ENCODE results near the gene DDX5.

The DDX5 gene

DNA sequence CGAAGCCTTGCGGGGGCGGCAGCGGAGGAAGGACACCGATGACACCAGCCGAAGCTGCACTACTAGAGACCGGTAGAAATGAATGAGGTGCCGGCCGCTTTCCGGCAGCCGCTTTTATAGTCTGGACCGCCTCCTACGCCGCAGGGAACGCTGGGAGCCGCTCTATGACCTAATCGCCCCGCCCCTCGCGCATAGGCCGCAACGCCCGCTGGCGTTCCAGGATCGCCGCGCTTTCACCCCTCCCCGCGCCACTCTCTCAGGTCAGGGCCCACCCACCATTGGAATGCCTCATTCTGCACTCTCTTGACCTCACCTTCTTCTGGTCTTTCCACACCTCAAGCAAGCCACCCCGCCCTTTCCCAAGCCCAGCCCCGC lies at the start of gene DDX5:
Gene DDX5, minus strand, starts transcription at position 89 of the 375 bp plus-strand sequence. CDS start 170 bp downstream, outside the sequence.
- peak; percentile 98 for DNase-seq

DNA sequence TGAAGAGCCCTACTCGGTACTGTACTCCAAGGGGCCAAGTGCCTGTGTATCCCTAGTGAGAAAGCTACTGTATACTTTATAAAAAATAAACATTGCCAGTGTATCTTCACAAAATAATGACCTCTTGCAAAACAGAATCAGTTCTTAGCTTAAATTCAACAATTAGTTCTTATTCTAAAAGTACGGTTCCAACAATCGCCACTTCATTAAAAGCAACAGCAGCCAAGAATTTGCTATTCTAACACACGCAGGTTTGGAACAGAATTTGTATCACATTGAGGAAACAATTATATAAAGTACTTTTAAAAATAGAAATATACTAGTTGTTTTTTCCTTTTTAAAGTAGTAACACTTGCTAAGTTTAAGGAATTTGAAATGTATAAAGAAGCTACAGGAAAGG lies 49.2 kb upstream of the DDX5 start:
- DNase-seq = no peak

DNA sequence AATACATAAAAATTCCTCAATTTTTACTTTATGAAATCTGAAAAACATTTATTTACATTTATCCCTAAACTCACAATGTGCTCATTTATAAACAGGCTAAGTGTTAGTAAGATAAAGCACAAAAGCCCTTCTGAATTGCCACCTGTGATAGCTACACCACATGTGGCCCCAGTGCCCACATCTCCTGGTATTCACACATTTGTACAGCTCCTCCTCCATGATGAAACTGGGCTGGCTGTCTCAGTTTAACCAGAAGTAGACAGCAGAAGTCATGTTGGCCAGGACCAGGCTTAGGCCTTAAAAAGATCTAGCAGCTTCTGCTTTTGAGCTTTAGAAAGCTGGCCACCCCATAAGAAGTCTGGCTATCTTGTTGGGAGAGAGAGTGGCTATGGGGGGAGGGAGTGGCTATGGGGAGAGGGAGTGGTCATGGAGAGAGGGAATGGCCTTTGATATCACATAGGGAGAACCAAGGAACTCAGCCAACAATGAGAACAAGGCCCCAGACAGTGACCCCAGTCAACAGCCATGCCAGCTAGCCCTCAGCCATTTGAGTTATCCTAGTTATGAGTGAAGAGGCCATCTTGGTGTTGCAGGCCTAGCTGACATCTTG lies 48.0 kb upstream of the DDX5 start:
- no peak for DNase-seq

DNA sequence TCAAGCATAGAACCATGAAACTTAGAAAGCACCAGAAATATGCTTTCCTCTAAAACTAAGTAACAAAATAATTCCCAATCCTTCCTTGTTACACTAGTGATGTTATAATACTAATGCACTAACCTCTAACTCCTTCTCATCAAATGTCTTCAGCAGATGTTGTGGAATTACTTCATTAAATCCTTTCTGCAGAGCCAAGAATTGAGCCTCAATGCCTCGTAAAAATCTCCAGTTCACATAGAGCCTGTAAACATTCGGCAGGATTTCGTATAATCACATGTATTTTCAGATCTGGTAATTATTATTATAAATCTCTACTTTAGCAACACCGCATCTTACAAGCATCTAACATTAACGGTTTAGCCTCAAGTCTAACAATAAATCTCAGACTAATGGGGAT lies 45.4 kb upstream of the DDX5 start:
- no peak for DNase-seq

DNA sequence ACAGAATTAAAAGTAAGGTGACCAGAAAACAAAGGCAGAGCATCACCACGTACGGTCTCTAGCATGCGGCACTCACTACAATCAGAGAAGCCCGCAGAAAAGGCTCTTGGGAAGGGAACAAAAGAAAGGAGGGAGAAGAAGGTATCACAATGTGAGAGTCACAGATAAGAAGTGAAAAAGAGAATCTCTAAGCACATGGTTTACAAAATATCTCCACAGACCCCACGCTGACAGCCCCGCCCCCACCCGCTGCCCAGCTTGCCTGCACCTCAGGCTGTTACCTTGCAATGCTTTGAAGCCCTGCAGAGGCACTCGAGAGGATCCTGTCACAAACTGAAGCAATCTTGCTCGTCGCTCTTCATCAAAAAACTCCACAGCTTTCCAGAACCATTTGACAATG lies 41.2 kb upstream of the DDX5 start:
- DNase-seq = no peak

DNA sequence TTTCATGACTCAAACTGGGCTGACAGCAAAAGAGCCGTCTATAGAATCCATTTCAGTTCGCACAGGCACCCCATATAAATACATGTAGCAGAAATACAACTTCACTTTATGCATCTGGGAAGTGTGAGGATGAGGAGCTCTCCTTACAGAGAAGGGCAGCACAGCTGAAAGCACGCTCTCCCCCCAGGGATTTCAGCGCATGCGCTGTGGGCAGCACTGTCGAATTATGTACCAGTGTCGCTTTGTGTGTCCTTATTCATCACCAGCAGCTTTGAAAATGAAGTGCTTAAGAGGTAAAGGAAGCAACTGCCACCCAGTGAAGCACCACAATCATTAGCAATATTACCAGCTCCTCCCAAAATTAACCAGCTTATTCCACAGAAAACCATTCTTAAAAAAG lies 40.6 kb upstream of the DDX5 start:
- DNase-seq = no peak

DNA sequence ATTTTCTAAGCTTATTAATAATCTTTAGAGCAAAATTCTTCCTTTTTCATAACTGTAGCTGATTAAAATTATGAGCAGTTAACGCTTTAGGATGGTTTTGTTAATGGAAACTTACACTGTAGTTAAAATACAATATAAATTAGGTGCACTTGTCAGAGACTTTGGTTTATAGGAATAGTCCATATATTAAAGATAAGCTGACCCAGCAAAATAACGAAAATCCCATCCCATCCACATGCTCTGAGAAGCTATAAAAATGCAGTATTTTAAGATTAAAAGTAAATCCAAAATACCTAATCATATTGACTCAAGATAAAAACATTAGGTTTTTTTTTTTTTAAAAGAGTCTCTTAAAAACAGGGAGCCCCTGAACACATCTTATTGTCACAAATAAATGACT lies 38.7 kb upstream of the DDX5 start:
- no peak for DNase-seq

DNA sequence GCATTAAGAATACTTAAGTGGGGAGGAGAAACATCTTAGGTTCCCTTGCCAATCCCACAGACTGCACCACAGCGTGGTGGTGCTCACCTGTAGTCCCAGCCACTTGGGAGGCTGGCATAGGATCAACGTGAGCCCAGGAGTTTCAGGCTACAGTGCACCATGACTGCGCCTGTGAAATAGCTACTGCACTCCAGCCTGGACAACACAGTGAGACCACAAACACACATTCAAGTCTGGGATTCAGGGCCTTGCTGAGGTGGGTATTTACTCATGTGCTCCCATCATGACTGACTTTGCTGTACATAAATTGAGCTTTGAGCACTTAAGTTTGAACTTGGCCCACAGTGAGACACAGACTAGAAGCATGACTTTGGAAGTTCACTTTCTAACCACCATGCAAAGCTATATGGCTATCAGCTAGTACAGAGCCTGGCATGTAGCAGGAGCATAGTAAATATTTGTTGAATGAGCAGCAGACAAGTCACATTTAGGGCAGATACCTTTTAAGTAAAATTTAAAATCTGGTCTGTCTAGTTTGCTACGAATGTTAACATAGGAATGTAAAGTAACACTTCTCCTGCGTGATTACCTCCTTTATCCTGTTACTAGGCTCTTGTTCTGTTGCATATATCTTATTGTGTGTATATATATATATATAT lies 34.2 kb upstream of the DDX5 start:
- no peak for DNase-seq

DNA sequence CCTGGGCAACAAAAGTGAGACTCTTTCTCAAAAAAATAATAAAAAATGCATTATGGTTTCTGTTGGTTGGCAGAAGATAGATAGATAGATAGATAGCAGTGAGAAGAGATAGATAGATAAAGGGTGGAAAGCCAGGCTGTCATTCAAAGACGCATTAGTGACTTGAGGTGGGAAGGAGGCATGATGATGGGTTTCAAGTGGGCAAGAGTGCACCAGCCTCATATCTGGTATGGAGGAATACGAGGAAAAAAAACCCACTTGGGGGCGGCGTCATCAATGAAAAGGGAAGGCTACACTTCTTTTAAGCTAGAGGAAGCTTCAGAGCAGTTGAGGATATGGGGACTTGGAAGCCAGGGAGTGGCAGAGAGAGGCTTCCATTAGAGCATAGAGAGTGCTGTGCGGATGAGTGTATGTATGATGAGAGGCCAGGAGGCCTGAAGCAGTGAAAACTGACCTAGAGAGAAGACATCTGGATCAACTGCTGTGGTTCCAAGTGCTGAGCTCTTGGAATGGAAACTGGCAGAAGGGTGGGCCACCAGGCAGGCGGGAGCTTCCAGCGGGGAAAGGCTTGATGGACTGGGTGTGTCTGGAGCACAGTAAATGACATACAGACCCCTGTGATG lies 32.5 kb upstream of the DDX5 start:
- DNase-seq = no peak

DNA sequence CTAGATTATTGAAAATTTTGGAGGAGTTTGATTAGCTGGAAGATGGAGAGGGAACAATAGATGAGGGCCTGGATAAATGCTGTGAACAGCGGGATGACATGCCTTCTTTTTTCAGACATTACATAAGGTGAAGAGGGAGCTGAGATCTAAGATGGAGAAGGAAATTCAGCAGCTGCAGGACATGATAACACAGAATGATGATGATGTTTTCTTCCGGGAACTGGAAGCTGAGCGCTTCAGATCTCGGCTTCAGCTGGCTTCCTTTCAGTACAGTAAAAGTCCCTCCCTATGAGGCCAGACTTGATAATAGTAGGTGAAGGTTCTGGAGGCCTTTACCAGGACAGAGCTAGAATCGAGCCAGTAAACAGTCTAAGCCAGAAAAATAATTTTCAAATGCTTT lies 31.4 kb upstream of the DDX5 start:
- no peak for DNase-seq

DNA sequence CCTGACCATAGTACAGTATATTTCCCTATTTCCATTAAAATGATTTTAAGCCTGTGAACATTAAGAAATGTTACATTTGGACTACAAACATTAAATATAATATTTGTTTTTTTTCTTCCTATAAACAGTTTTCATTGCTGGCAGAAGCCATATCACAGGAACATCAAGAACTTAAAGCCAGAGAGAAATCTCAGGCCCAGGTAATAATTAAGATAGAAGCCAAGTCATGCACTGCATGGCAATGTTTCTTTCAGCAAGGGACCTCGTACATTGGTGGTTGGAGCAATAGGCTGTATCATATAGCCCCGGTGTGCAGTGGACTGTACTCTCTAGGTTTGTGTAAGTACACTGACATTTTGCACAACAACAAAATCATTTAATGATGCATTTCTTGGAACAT lies 30.8 kb upstream of the DDX5 start:
- no peak for DNase-seq

DNA sequence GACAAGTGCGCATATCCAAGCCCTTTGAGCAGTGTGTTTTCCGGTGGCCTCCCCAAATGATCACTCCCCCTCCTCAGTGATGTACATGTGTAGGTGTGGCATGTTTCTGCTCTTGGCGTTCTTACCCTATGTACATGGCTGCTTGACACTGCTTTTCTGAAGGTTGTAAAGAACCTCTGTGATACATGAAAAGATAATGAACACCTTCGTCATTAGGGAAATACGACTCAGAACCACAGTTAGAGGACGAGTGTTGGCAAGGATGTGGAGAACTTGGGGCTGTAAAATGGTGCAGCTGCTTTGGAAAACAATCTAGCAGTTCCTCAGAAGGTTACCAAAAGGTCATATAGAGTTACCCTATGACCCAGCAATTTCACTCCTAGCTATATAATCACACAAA lies 29.3 kb upstream of the DDX5 start:
- no peak for DNase-seq

DNA sequence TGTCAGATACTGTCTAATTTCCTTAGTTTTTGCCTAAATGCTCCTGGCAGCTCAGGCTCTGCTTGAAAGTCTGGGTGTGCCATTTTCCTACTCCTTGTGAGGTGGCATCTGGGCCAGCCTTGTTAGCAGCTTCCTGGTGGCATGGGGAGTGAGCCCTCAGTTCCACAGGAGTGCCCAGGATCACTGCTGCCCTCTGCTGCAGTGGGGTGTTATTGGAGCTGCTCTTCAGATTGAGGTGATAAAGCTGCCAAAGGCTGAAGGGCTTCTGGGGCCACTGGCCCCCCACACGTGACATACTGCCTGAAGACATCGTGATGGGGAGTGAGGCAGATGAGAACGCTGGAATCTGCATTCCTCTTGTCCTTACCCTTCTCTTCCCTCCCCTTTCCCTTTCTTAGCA lies 28.1 kb upstream of the DDX5 start:
- peak; percentile 20 for DNase-seq

DNA sequence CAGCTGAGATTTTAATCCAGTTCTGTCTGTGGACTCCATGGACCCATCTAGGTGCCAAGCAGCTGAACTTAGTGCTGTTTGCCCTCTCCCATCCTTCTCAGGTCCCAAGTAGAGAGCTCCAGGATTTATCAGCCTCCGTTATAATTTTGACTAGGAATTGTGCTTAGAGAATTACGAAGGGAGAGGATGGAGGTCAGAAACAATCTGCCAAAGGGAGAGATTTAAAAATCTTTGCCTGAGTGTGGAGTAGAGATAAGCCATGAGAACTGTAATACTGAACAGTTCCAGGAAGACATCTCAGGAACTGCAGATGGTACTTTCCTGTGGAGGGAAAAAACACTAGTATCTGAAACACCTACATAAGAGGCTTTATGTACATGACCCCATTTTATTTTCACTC lies 27.7 kb upstream of the DDX5 start:
- DNase-seq = no peak

DNA sequence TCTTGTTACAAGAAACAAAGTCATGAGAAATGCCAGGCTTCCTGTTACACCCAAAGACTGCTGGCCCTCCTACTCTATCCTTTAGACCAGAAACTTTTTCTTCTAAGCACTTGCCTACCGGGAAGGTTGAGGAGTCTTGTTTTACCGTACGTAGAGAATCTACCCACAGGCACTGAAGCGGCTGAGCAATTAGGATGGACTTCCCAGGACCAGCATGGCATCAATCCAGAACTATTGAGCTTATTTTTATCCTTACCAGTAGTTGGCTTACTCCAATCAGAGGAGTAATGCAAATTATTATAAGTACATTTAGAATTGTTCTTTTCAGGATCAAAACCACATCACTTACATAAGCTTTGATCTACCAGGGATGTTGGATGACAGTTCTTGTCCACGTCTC lies 26.3 kb upstream of the DDX5 start:
- no peak for DNase-seq

DNA sequence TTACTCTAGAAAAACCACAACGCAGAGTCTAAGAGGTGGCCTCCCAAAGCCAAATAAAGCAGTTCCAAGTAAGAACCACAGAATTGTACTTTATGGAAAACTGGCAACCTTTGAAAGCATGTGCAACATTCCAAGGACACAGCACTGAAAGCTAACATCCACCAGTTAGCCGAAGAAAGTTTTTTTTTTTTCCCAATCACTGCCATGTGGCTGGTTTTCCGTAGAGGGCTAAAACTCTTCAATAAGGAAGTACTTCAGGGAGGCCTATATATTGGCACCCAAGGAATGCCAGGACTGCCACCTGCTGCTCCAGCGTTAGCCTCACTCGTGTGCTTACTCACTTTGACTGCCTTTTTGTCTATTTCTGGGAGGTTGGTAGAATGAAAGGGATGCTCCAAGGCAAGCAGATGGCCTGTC lies 25.9 kb upstream of the DDX5 start:
- DNase-seq = no peak

DNA sequence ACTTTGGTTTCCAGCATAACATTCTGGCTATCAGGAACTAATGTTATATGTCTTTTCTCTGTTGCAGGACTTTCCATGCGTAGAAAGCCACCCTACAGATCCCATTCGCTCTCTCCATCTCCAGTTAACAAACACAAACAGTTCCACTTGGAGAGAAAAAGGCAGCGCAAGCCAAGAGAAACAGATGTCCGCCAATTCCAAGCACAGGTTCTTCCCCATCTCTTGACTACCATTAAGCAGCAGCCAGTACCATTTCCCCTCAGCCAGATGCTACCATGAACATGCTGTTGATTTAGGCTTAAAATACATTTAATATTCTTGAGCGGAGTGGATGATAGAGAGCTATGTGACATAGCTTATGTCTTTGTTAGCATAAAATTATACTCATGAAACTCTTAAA lies 23.1 kb upstream of the DDX5 start:
- no peak for DNase-seq

DNA sequence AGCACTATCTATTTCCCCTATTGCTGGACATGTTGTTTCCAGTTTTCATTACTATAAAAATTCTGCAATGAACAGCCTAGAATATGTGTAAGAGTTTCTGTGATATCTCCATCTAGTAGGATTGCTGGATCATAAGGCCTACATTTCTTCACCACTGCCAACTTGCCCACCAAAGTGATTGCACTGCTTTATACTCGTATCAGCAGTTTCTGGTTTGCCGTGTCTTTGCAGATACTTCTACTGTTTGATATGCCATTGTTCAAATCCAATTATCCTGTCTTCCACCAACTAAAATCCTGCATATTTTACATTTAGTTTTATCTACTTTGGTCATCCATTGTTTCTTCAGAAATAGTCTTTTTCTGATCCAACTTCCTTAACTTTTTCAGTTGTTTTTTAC lies 21.8 kb upstream of the DDX5 start:
- DNase-seq = no peak

DNA sequence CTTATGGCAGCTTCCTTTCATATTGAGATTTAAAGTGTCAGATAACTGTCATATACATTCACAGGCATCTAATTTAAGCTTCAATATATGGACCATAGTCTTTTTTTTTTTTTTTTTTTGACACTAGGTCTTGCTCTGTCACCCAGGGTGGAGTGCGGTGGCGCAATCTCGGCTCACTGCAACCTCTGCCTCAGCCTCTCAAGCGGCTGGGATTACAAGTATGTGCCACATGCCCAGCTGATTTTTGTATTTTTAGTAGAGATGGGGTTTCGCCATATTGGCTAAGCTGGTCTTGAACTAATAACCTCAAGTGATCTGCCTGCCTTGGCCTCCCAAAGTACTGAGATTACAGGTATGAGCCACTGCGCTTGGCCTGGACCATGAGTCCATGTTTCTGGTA lies 14.3 kb upstream of the DDX5 start:
- DNase-seq = no peak

DNA sequence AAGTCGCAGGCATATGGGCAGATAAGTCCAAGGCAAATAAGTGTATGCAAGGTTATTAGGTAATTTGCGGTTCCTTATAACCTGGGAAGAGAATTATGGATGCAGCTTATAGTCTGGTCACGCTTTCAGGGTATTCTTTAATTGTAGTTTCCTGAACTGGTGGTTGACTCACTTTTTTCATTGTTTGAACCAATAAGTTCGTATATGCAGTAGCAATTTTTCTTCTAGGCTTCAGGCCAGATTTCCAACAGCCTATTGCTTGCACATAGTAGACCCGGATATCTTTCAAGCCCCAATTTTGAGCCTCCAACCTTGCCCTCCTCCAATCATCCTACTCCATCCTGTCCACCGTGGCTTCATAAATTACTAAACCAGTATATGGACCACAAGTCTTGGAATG lies 13.5 kb upstream of the DDX5 start:
- DNase-seq = no peak

DNA sequence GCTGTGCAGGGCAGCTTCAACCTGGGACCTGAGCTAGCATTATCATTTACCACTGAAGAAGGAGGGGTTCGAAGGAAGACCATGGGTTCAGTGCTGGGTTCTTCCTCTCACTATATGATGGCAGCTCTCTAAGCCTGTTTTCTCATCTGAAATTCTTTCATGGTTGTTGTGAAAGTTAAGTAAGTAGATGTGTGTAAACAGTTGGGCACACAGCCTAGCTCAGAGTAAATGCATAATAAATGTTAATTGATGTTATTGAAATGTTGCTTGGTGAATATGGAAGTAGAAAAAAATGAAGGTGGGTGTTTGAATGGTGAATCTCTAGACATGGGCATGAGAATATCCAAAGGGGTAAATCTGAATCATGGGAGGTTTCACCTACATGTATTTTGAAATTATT lies 9.7 kb upstream of the DDX5 start:
- no peak for DNase-seq

DNA sequence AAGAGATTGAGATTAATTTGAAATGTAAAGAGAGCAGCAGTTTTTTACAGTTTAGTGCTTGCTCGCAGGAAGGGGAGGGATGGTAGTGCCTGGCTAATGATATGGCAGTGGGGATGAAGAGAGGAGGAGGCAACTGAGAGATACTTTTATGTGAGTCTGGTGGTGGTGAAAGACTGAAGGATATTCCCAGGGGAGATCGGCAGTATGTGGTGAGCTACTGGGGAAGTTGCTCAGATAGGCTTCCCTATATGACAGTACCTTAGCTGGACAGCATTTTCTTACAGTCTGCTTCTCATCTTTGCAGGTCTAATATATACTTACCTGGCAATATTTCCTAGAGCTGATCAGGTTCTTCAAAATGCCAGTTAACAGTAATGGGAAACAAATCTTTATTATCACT lies 9.3 kb upstream of the DDX5 start:
- DNase-seq = no peak

DNA sequence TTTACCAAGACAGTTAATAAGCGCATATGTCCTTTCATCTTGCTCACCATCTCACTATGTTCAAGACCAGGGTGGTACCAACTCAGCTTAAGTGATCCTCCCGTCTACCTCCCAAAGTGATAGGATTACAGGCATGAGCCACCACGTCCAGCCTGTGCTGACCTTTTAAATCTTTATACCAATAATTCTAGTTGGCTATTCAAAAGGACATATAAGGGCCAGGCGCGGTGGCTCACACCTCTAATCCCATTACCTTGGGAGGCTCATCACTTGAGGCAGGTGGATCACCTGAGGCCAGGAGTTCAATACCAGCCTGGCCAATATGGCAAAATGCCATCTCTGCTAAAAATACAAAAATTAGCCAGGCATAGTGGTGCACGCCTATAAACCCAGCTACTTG lies 3.1 kb upstream of the DDX5 start:
- DNase-seq = no peak

DNA sequence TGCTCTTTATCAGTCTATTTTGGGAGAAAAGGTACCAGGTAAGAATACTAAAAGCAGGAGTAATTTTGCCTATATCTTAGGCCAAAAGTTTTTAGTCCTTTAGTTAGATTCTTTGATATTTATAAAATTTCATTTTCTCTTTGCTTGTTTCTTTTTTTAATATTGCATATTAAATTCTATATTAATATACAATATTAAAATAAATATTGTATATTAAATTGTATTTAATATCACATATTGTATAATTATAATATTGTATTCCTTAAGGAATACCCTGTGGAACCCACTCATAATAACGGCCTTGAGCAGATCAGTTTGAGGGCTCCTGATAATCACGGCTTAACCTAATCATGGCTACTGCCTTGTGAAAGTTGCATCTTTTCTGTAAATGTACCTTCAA lies 2.6 kb upstream of the DDX5 start:
- DNase-seq = no peak

DNA sequence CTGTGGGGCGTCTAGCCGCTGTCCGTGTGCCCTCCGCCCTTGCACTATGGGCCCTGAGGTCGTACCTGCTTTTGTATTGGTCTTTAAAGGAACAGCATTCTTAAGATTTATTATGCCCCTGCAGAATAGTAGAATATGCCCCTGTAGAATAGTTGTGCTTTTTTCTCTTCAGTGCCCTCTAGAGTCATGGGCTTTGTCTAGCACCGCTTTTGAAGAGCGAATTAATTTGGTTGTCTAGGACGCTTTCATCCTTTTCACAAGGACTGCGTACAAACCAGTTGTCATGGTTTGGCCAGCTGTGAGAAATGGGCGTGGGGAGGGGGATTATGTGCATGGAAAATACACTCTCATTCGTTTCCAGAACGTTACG lies 1.3 kb upstream of the DDX5 start:
- DNase-seq = peak; percentile 77
